Natural killer cell (primary cell): ENCODE data around the gene MAGEC3. TPM values are rescaled to one million over a fixed set of nuclear protein-coding genes. Genes with fewer than 3 reads are reported as not detected.

Experiments used
- ATAC-seq, 3 donors: fragments of 150-1000 bp in 2 of 3; fragments of 200-7000 bp in 1 of 3; cut with Tn5 transposase; 1 replicate in 1 of 3; 2 replicates in 2 of 3; pipeline ENCODE4 v1.10.0; 2021; ENCODE audit warnings: mild to moderate bottlenecking in 2 of 3, moderate library complexity in 2 of 3
- DNase-seq, 2 donors: peaks; one replicate each; pipeline versions ENCODE4 v3.0.0 to v3.0.0-alpha.2; 2013 to 2021; ENCODE audit warnings: mixed read lengths in 1 of 2
- H3K27ac ChIP-seq: one replicate; pipeline ENCODE4 v1.5.1; 2013; ENCODE audit warnings: mild to moderate bottlenecking, low read length
- H3K27me3 ChIP-seq: one replicate; pipeline ENCODE4 v1.6.1; 2013; ENCODE audit warnings: low read length; ENCODE audit not compliant: control insufficient read depth, insufficient read depth
- H3K36me3 ChIP-seq: one replicate; pipeline ENCODE4 v1.6.1; 2013; ENCODE audit warnings: low read length; ENCODE audit not compliant: control insufficient read depth, insufficient read depth
- H3K4me1 ChIP-seq: one replicate; pipeline ENCODE4 v1.6.1; 2013; ENCODE audit warnings: low read length; ENCODE audit not compliant: control insufficient read depth, insufficient read depth
- H3K4me3 ChIP-seq: one replicate; pipeline ENCODE4 v1.5.1; 2013; ENCODE audit warnings: low read length
- H3K9me3 ChIP-seq: one replicate; pipeline ENCODE4 v1.6.1; 2013; ENCODE audit warnings: low read length; ENCODE audit not compliant: control insufficient read depth, insufficient read depth
- H3K27ac Mint-ChIP-seq, 2 donors: one replicate each; pipeline ENCODE4 v1.8.0; 2022; ENCODE audit warnings: mild to moderate bottlenecking in 2 of 2, mixed read lengths in 2 of 2, moderate library complexity in 1 of 2
- H3K27me3 Mint-ChIP-seq, 2 donors: one replicate each; pipeline ENCODE4 v1.8.0; 2022; ENCODE audit warnings: low read depth in 2 of 2, mixed read lengths in 2 of 2
- H3K36me3 Mint-ChIP-seq: one replicate; pipeline ENCODE4 v1.8.0; 2022; ENCODE audit warnings: mixed read lengths
- H3K4me1 Mint-ChIP-seq, 2 donors: one replicate each; pipeline ENCODE4 v1.8.0; 2022; ENCODE audit warnings: mixed read lengths in 2 of 2
- H3K4me3 Mint-ChIP-seq: one replicate; pipeline ENCODE4 v1.8.0; 2022; ENCODE audit warnings: mild to moderate bottlenecking, moderate library complexity, mixed read lengths
- H3K9me3 Mint-ChIP-seq, 2 donors: one replicate each; pipeline ENCODE4 v1.8.0; 2022; ENCODE audit warnings: mixed read lengths in 2 of 2
- WGBS: methylation state at CpG from one replicate; pipeline ENCODE4 v1.1.7; 2013; ENCODE audit warnings: missing lambda C conversion rate; ENCODE audit not compliant: insufficient coverage; 5-methylcytosine and 5-hydroxymethylcytosine counted together
- intact Hi-C: fragments of 100-400 bp; cut with micrococcal nuclease; formaldehyde crosslinking; loops from one replicate; pipeline ENCODE4 v1.14.2; 2022
- total RNA-seq, 4 donors: library from RNA; stranded (reverse); fragments of 120-200 nt in 1 of 4; gene quantifications; one replicate each; pipeline versions ENCODE4 v1.2.3 to v1.2.4, GENCODE V29; 2013 to 2022
- TF ChIP-seq, protein P1 (sequence below): fragments of 200-600 bp; IDR thresholded peaks from one replicate; pipeline ENCODE4 v1.8.0; 2022; ENCODE audit warnings: antibody characterized with exemption

The MAGEC3 gene
- total RNA-seq, 3 donors from 2014 or later (not counting 1 experiment from before 2014, with no cell fraction given): not detected

DNA sequence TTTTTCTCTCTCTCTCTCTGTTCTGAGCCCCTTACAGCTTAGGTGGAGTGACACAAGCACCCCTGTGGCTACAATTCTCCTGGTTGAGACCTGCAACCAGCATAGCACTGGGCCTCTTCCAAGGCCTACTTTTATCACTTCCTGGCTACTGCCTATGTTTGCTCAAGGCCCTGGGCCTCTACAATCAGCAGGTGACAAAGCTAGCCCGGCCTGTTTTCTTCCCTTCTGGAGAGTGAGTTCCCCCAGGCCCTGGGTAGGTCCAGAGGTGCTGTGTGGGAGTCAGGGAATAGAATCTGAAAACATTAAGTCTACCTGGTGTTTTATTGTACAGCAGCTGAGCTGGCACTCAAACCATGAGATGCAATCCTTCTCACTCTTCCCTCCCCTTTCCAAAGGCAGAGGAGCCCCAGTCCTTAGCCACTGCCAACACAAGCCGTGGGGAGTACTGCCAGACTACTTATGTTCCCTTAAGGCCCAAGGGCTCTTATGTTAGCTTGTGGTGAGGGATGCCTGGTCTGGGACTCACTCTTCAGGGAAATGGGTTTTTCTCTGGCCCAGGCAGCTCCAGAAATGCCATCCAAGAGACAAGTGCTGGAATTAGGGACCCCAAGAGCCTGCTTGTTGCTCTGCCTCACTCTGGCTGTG, 23.8 kb upstream of the MAGEC3 start:
- DNase-seq: no peak
- no peaks in the 10 kb centered on the region for H3K27me3 ChIP-seq
- intact Hi-C loops: no loop called here
- H3K9me3 Mint-ChIP-seq: peaks cover 0 to 16% of the 10 kb centered on the region in 2 donors
- no peaks in the 10 kb centered on the region for H3K9me3 ChIP-seq
- 61% methylated on average over 2 of the region's 2 CpGs for whole genome bisulfite sequencing
- no peak overlapping the region for H3K27ac Mint-ChIP-seq
- no peak overlapping the region for H3K27ac ChIP-seq
- no peak overlapping the region for H3K4me3 Mint-ChIP-seq
- no peak for ATAC-seq
- no peaks in the 10 kb centered on the region for H3K27me3 Mint-ChIP-seq
- H3K4me1 Mint-ChIP-seq: no peaks in the 10 kb centered on the region
- no peaks in the 10 kb centered on the region for H3K4me1 ChIP-seq
- TF ChIP-seq, protein P1, sequence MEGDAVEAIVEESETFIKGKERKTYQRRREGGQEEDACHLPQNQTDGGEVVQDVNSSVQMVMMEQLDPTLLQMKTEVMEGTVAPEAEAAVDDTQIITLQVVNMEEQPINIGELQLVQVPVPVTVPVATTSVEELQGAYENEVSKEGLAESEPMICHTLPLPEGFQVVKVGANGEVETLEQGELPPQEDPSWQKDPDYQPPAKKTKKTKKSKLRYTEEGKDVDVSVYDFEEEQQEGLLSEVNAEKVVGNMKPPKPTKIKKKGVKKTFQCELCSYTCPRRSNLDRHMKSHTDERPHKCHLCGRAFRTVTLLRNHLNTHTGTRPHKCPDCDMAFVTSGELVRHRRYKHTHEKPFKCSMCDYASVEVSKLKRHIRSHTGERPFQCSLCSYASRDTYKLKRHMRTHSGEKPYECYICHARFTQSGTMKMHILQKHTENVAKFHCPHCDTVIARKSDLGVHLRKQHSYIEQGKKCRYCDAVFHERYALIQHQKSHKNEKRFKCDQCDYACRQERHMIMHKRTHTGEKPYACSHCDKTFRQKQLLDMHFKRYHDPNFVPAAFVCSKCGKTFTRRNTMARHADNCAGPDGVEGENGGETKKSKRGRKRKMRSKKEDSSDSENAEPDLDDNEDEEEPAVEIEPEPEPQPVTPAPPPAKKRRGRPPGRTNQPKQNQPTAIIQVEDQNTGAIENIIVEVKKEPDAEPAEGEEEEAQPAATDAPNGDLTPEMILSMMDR: no peak
- no peaks in the 10 kb centered on the region for H3K36me3 ChIP-seq
- H3K4me3 ChIP-seq: no peak overlapping the region
- no peaks in the 10 kb centered on the region for H3K36me3 Mint-ChIP-seq

DNA sequence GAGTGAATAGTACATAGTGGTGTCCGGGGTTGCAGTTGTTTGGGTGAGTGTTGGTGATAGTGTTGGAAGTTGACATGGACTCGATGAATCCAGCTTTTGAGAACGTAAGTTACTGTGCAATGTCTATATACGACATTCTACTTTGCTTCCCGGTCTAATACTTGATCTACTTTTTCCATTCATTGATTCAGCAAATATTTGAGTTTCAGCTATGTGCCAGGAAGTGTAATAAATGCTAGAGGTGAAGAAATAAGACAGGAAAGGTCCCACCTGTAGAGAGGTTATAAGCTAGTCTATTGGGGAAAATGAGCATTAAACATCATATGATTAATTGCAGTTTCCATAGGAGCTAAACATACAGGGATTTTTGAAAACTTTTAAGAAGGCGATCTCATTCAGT, 22.2 kb upstream of the MAGEC3 start:
- no peaks in the 10 kb centered on the region for H3K27me3 Mint-ChIP-seq
- Histone ChIP-seq H3K4me1 (no peaks in the 10 kb centered on the region), H3K4me3 (no peak overlapping the region), H3K27ac (no peak overlapping the region), H3K9me3 (no peaks in the 10 kb centered on the region), H3K27me3 (no peaks in the 10 kb centered on the region), H3K36me3 (no peaks in the 10 kb centered on the region)
- 100% methylated on average over 1 of the region's 6 CpGs for WGBS
- TF ChIP-seq, protein P1: no peak
- no peaks in the 10 kb centered on the region for H3K36me3 Mint-ChIP-seq
- ATAC-seq (no peak), DNase-seq (no peak)
- H3K4me3 Mint-ChIP-seq: no peak overlapping the region
- no peak overlapping the region for H3K27ac Mint-ChIP-seq
- H3K9me3 Mint-ChIP-seq: peaks cover 0 to 13% of the 10 kb centered on the region in 2 donors
- no peaks in the 10 kb centered on the region for H3K4me1 Mint-ChIP-seq
- intact Hi-C loops: no loop called here

DNA sequence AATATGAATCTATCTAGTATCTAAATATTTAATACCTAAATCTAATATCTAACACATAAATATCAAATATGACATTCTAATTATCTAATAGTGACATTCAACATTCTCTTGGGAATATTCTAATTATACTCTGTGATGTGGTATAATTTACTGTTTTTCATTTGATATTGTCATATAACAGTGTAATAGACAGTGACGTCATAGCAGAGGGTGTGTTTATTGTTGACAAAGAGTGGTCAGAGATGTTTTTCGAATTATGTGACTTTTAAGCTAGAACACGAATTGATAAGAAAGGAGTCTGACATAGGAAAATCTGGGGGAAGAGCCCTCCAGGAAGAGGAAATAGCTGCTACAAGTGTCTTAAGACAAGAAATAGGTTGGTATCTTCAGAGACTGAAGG, 5.9 kb upstream of the MAGEC3 start:
- Histone ChIP-seq H3K9me3 (no peaks in the 10 kb centered on the region), H3K36me3 (no peaks in the 10 kb centered on the region), H3K27ac (no peak overlapping the region), H3K27me3 (no peaks in the 10 kb centered on the region), H3K4me3 (no peak overlapping the region), H3K4me1 (no peaks in the 10 kb centered on the region)
- no peaks in the 10 kb centered on the region for H3K36me3 Mint-ChIP-seq
- no peak overlapping the region for H3K4me3 Mint-ChIP-seq
- TF ChIP-seq, protein P1: no peak
- DNase-seq: no peak
- H3K27me3 Mint-ChIP-seq: no peaks in the 10 kb centered on the region
- WGBS: 61% methylated on average over 3 of the region's 3 CpGs
- no peak overlapping the region for H3K27ac Mint-ChIP-seq
- intact Hi-C loops: no loop called here
- no peak for ATAC-seq
- no peaks in the 10 kb centered on the region for H3K4me1 Mint-ChIP-seq
- H3K9me3 Mint-ChIP-seq: peaks cover 0 to 18% of the 10 kb centered on the region in 2 donors

DNA sequence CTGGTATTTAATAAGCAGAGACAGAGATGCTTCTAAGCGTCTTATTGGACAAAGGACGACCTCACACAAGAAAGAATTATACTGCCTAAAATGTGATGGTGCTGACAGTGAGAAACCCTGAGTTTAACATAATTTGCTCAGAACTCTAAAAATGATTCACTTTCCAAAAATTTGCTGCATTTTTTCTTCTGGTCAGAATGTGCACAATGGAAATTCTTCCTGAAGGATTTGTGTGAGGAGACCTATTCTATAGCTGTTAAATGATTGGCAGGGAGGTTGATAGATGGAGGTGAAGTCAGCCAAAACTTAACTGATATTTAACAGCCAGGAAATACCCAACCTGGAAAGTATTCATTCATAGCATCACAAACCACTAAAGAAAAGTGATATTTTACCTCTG, 1.7 kb downstream of the MAGEC3 start:
- no peaks in the 10 kb centered on the region for H3K27me3 Mint-ChIP-seq
- peaks cover 6% of the 10 kb centered on the region in 2 donors for H3K9me3 Mint-ChIP-seq
- H3K4me1 ChIP-seq: no peaks in the 10 kb centered on the region
- peaks cover 10% of the 10 kb centered on the region for H3K9me3 ChIP-seq
- WGBS: 80% methylated on average over 1 of the region's 2 CpGs
- no peak for ATAC-seq
- H3K27ac ChIP-seq: no peak overlapping the region
- no peaks in the 10 kb centered on the region for H3K36me3 Mint-ChIP-seq
- H3K4me3 ChIP-seq: no peak overlapping the region
- no peaks in the 10 kb centered on the region for H3K4me1 Mint-ChIP-seq
- TF ChIP-seq, protein P1: no peak
- H3K36me3 ChIP-seq: no peaks in the 10 kb centered on the region
- intact Hi-C loops: no loop called here
- DNase-seq: no peak
- no peak overlapping the region for H3K27ac Mint-ChIP-seq
- no peaks in the 10 kb centered on the region for H3K27me3 ChIP-seq
- H3K4me3 Mint-ChIP-seq: no peak overlapping the region
